ENCODE results near the gene GNA14. TPM values are rescaled to one million over a fixed set of nuclear protein-coding genes. Genes with fewer than 3 reads are reported as not detected.

Gene GNA14
- total RNA-seq, 2 experiments from 2014 or later = not detected

DNA sequence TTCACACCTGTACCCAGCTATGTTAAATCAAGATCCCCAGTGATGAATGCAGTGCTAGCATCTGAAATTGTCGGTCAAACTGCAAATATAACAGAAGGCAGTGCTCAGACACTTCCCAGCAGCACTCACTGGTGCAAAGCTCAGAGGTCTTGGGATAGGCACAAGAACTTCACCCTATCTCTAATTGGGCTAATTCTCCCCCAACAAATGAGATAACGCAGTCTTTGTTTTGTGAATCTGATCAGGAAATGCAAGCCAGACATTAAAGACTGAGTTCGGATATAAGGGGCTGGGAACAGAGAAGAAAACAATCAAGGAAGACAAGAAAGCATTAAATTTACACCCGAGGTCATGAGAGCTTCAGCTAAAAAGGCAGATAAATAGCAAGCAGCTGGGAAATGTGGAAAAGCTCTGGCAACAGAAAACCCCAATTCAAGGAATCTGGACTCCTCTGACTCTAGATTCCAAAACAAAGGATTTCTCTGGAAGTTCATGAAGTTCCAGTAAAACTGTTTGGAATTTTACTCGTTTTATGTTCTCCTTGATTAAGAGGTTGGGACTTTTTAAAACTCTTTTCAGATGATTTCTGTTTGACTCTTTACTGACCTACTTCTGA is 65.1 kb downstream of the GNA14 start:
- DNase-seq (no peak), ATAC-seq (no peak)
- Mint-ChIP-seq H3K36me3 (ENCODE audit: low read depth) (no peaks in the 10 kb centered on the region), H3K27ac (no peak overlapping the region), H3K4me1 (ENCODE audit: low read depth) (peaks cover under 1% of the 10 kb centered on the region), H3K27me3 (ENCODE audit: low read depth) (peaks cover 3% of the 10 kb centered on the region), H3K9me3 (ENCODE audit: insufficient read depth) (no peaks in the 10 kb centered on the region), H3K4me3 (no peak overlapping the region)
- ChIA-PET CTCF (no interaction called here), POLR2A (interaction anchor here (0.6 kb wide), 1 partner anchor 54 kb away, joined by 3 read pairs; no protein-coding TSS in a partner anchor)

DNA sequence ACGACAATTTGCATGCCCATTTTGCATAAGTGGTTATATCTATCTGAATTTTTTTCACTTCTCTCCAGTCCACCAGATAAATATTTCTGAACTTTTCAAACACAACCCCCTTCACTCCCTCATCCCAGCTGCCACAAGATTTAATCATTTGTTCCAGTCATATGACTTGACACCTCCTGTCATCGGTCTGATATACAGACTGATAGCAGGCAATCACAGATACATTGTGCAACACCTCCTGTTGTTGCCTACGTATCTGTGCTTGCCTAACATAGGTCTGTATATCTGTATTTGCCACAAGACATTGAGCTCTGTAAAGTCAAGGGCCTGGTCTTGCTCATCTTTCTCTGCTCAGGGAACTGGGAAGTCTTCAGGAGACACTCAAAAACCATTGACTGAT is 65.6 kb downstream of the GNA14 start:
- no peaks in the 10 kb centered on the region for H3K4me1 Mint-ChIP-seq (ENCODE audit: low read depth)
- no peak for ATAC-seq
- H3K27ac Mint-ChIP-seq = no peak overlapping the region
- CTCF ChIA-PET = no interaction called here
- H3K27me3 Mint-ChIP-seq (ENCODE audit: low read depth) = peaks cover 3% of the 10 kb centered on the region
- no peak overlapping the region for H3K4me3 Mint-ChIP-seq
- H3K9me3 Mint-ChIP-seq (ENCODE audit: insufficient read depth) = no peaks in the 10 kb centered on the region
- no peaks in the 10 kb centered on the region for H3K36me3 Mint-ChIP-seq (ENCODE audit: low read depth)
- POLR2A ChIA-PET = no interaction called here
- no peak for DNase-seq

DNA sequence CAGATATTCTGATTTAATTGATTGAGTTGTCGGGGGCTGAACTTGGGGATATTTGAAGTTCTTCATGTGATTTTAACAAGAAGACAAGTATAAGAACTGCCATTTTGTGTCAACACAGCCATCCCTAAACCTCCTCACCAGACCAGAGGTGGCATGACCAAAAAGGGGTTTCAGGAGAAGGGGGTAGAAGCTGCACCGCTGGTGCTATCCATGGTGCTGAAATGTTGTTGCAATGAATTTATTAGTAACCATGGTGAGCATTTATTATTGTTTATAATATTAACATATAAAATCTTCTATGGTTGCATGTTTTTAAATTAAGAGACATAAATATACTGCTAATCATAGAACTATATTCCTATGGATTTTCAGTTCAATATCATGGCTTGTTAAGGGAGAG is 72.3 kb downstream of the GNA14 start:
- H3K27ac Mint-ChIP-seq = no peak overlapping the region
- H3K36me3 Mint-ChIP-seq (ENCODE audit: low read depth) = no peaks in the 10 kb centered on the region
- ChIA-PET CTCF (interaction anchor here (2.1 kb wide), 1 partner anchor 119 kb away, joined by 5 read pairs; no protein-coding TSS in a partner anchor), POLR2A (no interaction called here)
- no peak for ATAC-seq
- H3K9me3 Mint-ChIP-seq (ENCODE audit: insufficient read depth) = no peaks in the 10 kb centered on the region
- peak; percentile 46 for DNase-seq
- no peaks in the 10 kb centered on the region for H3K4me1 Mint-ChIP-seq (ENCODE audit: low read depth)
- no peaks in the 10 kb centered on the region for H3K27me3 Mint-ChIP-seq (ENCODE audit: low read depth)
- H3K4me3 Mint-ChIP-seq = no peak overlapping the region

DNA sequence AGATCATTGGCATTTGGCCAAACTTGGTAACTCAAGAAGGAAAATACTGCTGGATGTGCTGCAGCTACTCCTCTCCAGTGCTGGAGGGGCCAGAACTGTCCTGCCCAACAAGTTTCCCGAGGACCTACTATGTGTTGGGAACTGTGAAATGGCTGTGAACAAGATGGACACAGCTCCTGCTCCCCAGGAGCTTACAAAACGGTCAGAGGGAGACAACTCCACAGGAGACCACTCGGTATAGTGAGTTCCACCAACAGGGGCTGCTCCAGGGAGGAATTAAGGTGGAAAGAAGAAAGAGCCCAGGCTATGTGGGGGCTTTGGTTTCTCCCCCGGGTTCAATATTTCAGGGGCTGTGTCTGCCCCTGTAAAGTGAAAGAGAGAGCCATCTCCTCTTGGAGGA is 78.8 kb downstream of the GNA14 start:
- Mint-ChIP-seq H3K36me3 (ENCODE audit: low read depth) (no peaks in the 10 kb centered on the region), H3K27me3 (ENCODE audit: low read depth) (no peaks in the 10 kb centered on the region), H3K4me1 (ENCODE audit: low read depth) (no peaks in the 10 kb centered on the region), H3K9me3 (ENCODE audit: insufficient read depth) (no peaks in the 10 kb centered on the region), H3K27ac (no peak overlapping the region), H3K4me3 (no peak overlapping the region)
- no peak for DNase-seq
- ATAC-seq = no peak
- POLR2A ChIA-PET = no interaction called here
- CTCF ChIA-PET = no interaction called here

DNA sequence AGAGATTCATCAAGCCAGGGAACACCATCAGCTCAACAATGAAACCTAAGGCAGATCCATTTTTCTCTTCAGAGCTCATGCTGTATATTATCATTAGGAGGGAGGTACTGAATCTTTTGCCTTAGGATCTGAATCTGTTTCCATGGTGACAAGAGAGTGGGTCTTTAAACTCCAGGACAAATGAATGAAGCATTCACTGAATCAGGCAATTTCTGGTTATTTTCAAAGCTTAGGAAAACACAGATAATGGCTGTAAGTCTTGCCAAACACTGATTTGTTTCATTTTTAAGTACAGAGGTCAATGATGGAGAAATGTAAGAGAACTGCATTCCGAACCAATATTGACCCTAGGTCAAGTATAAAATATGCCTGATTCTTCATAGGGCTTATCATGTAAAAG is 84.9 kb downstream of the GNA14 start:
- Mint-ChIP-seq H3K27ac (no peak overlapping the region), H3K4me1 (ENCODE audit: low read depth) (no peaks in the 10 kb centered on the region), H3K27me3 (ENCODE audit: low read depth) (peaks cover 5% of the 10 kb centered on the region), H3K4me3 (no peak overlapping the region), H3K36me3 (ENCODE audit: low read depth) (no peaks in the 10 kb centered on the region), H3K9me3 (ENCODE audit: insufficient read depth) (no peaks in the 10 kb centered on the region)
- ATAC-seq (no peak), DNase-seq (no peak)
- ChIA-PET POLR2A (no interaction called here), CTCF (no interaction called here)

- peaks cover 8% of the 10 kb centered on the region for H3K27me3 Mint-ChIP-seq (ENCODE audit: low read depth)
- CTCF ChIA-PET = no interaction called here
- no peak for DNase-seq
- POLR2A ChIA-PET = no interaction called here
- H3K4me3 Mint-ChIP-seq = no peak overlapping the region
- H3K27ac Mint-ChIP-seq = no peak overlapping the region
- H3K36me3 Mint-ChIP-seq (ENCODE audit: low read depth) = no peaks in the 10 kb centered on the region
- H3K4me1 Mint-ChIP-seq (ENCODE audit: low read depth) = no peaks in the 10 kb centered on the region
- H3K9me3 Mint-ChIP-seq (ENCODE audit: insufficient read depth) = no peaks in the 10 kb centered on the region
- no peak for ATAC-seq
Observed at GRCh38 chr9:77562019-77562748, 85.9 kb downstream of the GNA14 start.

DNA sequence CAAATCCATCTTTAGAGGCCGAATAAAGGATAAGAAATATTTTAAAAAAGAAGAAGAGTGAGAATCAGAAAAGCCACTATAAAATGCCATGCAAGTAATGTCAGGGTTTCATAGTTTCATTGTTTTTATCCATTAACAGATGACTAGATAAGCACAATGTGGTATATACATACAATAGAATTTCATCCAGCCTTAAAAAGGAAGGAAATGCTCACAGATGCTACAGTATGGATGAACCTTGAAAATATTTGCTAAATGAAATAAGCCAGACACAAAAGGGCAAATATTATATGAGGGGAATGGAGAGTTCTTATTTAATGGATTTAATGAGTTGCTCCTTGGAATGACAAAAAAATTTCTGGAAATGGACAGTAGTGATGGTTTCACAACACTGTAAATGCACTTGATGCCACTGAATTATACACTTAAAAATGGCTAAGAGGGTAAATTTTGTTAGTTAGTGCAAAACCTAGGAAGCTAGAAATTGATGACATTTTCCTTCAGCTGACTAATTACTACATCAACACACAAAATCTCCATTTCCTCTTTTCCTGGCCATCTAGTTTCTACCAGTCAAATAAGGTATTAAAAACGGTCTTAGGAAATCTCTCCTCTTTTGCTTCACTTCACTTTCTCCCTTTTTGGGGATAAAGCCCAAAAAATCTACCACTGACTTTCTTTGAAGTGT is 86.6 kb downstream of the GNA14 start:
- no peak overlapping the region for H3K4me3 Mint-ChIP-seq
- H3K4me1 Mint-ChIP-seq (ENCODE audit: low read depth) = no peaks in the 10 kb centered on the region
- H3K36me3 Mint-ChIP-seq (ENCODE audit: low read depth) = no peaks in the 10 kb centered on the region
- ChIA-PET CTCF (interaction anchor here (2.3 kb wide), 1 partner anchor 105 kb away, joined by 8 read pairs; no protein-coding TSS in a partner anchor), POLR2A (no interaction called here)
- H3K27ac Mint-ChIP-seq = no peak overlapping the region
- H3K27me3 Mint-ChIP-seq (ENCODE audit: low read depth) = peaks cover 10% of the 10 kb centered on the region
- H3K9me3 Mint-ChIP-seq (ENCODE audit: insufficient read depth) = no peaks in the 10 kb centered on the region
- DNase-seq = no peak
- ATAC-seq = no peak

DNA sequence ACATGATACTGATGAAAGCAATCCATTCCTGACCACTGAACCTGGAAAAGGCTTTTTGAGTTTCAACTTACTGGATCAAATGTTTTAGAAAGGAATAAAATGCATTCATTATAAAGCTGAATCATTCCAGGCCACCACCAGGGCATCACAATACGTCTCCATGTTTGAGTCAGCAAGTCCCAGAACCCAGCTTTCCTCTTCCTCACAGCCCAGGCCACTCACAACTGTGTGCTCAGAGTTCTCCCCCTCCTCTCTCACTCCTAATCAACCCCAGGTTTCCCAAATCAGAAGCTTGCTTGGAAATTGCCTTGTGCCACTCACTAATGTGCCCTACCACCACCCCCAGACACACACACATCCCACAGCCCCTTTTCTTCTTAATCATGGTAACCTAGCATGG is 91.7 kb downstream of the GNA14 start:
- no peak for ATAC-seq
- Mint-ChIP-seq H3K9me3 (ENCODE audit: insufficient read depth) (no peaks in the 10 kb centered on the region), H3K4me1 (ENCODE audit: low read depth) (no peaks in the 10 kb centered on the region)

DNA sequence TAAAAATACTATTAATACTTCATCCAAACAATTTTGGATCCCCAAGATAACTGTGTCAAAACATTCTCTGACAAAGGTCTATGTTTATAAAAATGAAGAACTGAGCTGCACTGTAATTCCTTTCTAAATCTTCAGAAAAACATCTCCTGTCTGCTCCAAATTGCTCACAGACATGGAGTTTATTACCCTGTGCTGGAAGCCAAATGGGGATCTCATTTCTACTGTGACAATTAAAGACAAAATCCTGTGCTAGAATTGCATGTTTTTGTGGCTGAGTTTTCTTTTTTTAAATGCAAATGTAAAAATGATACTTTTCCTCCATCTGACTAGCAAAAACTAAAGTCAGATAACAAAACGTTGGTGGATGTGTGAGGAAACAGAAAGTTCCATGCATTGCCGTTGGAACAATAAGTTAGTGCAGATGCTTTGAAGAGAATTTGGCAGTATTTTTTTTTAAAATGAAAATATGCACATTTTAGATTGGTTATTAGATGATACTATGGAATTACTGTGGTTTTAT is 93.5 kb downstream of the GNA14 start:
- POLR2A ChIA-PET = no interaction called here

More for the DNA sequence above, 91.7 kb downstream of the GNA14 start:
- Mint-ChIP-seq H3K27me3 (ENCODE audit: low read depth) (peaks cover 10% of the 10 kb centered on the region), H3K27ac (no peak overlapping the region), H3K4me3 (no peak overlapping the region), H3K36me3 (ENCODE audit: low read depth) (no peaks in the 10 kb centered on the region)
- no peak for DNase-seq
- POLR2A ChIA-PET = no interaction called here
- CTCF ChIA-PET = no interaction called here

GRCh38 chr9:77547106-77547730 is 100.9 kb downstream of the GNA14 start:
- ATAC-seq = no peak
- Mint-ChIP-seq H3K4me3 (no peak overlapping the region), H3K9me3 (ENCODE audit: insufficient read depth) (peaks cover 4% of the 10 kb centered on the region), H3K27ac (no peak overlapping the region), H3K4me1 (ENCODE audit: low read depth) (no peaks in the 10 kb centered on the region), H3K27me3 (ENCODE audit: low read depth) (no peaks in the 10 kb centered on the region), H3K36me3 (ENCODE audit: low read depth) (no peaks in the 10 kb centered on the region)
- DNase-seq = no peak
- POLR2A ChIA-PET = no interaction called here
- CTCF ChIA-PET = no interaction called here

More for the DNA sequence above, 93.5 kb downstream of the GNA14 start:
- no peak for DNase-seq
- ATAC-seq = no peak
- no peaks in the 10 kb centered on the region for H3K4me1 Mint-ChIP-seq (ENCODE audit: low read depth)
- H3K4me3 Mint-ChIP-seq = no peak overlapping the region
- H3K27ac Mint-ChIP-seq = no peak overlapping the region
- peaks cover 9% of the 10 kb centered on the region for H3K27me3 Mint-ChIP-seq (ENCODE audit: low read depth)
- no peaks in the 10 kb centered on the region for H3K9me3 Mint-ChIP-seq (ENCODE audit: insufficient read depth)
- CTCF ChIA-PET = no interaction called here
- no peaks in the 10 kb centered on the region for H3K36me3 Mint-ChIP-seq (ENCODE audit: low read depth)

- Mint-ChIP-seq H3K4me3 (no peak overlapping the region), H3K9me3 (ENCODE audit: insufficient read depth) (peaks cover 12% of the 10 kb centered on the region), H3K27me3 (ENCODE audit: low read depth) (no peaks in the 10 kb centered on the region), H3K27ac (no peak overlapping the region), H3K4me1 (ENCODE audit: low read depth) (no peaks in the 10 kb centered on the region), H3K36me3 (ENCODE audit: low read depth) (no peaks in the 10 kb centered on the region)
- CTCF ChIA-PET = no interaction called here
- POLR2A ChIA-PET = no interaction called here
- ATAC-seq = no peak
- no peak for DNase-seq
Observed at GRCh38 chr9:77546376-77546950, 101.7 kb downstream of the GNA14 start.

GRCh38 chr9:77544546-77544945 is 103.6 kb downstream of the GNA14 start:
- no peak overlapping the region for H3K4me3 Mint-ChIP-seq
- no peaks in the 10 kb centered on the region for H3K36me3 Mint-ChIP-seq (ENCODE audit: low read depth)
- no peak for DNase-seq
- H3K9me3 Mint-ChIP-seq (ENCODE audit: insufficient read depth) = peaks cover 16% of the 10 kb centered on the region
- ChIA-PET CTCF (no interaction called here), POLR2A (no interaction called here)
- H3K4me1 Mint-ChIP-seq (ENCODE audit: low read depth) = no peaks in the 10 kb centered on the region
- ATAC-seq = no peak
- H3K27me3 Mint-ChIP-seq (ENCODE audit: low read depth) = no peaks in the 10 kb centered on the region
- H3K27ac Mint-ChIP-seq = no peak overlapping the region
